ENCODE data around the gene ZNF182.
"Not testable (repeated sequence)": the region's sequence is repeated elsewhere in the genome, so short reads cannot be mapped to it uniquely, and the experiment has no call there.

The ZNF182 gene

DNA sequence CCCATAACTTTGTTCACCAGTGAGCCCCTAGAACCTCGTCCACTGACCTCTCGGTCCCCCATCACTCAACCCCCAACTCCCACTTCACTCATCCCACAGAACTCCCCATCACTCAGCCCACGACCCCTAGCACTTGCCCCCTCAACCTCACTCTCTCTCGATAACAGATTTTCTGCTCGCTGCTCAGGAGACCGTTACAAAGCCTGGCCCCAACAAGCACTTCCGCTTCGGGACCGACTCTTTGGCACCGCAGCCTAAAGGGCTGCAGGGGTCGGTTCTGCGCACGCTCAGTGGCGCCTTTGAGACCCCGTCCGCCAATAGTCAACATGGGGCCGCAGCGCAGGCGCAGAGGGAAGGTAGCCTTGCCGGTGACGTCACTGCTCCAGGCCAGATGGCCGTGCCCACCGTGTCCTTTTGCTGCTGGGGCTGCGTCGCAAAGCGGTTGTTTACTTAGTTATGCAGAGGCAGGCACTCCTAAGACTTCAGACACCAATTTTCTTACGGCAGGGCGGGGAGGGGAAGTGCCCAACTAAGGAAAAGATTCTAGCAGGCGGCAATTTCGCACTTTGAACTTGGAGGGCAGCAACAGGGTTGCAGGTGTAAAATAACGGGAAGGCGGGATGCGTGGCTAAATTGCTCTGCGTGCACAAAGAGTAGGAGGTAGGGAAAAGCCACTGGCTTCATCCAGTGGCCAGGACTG lies at the start of gene ZNF182:
Gene ZNF182, minus strand, starts transcription at position 232 of the 700 bp plus-strand sequence. CDS start 1,380 bp downstream, outside the sequence.
- peak; percentile 72 to 86 for DNase-seq (ENCODE audit: low read depth in 2 of 2)

DNA sequence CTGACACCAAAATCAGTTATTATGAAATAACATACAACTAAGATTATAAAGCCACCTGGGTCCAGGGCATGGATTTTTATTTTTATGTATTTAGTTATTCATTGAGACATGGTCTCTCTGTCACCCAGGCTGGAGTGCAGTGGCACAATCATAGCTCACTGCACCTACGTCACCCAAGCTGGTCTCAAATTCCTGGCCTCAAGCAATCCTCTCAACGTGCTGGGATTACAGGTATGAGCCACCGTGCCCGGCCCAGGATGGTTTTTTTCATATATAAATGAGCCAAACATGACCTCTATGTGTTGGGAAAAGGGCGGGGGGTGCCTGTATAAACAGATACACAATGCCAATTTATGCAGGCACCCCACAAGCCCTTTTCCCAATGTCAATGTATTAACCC lies 43.1 kb upstream of the ZNF182 start:
- no peak for DNase-seq (ENCODE audit: low read depth in 2 of 2)

DNA sequence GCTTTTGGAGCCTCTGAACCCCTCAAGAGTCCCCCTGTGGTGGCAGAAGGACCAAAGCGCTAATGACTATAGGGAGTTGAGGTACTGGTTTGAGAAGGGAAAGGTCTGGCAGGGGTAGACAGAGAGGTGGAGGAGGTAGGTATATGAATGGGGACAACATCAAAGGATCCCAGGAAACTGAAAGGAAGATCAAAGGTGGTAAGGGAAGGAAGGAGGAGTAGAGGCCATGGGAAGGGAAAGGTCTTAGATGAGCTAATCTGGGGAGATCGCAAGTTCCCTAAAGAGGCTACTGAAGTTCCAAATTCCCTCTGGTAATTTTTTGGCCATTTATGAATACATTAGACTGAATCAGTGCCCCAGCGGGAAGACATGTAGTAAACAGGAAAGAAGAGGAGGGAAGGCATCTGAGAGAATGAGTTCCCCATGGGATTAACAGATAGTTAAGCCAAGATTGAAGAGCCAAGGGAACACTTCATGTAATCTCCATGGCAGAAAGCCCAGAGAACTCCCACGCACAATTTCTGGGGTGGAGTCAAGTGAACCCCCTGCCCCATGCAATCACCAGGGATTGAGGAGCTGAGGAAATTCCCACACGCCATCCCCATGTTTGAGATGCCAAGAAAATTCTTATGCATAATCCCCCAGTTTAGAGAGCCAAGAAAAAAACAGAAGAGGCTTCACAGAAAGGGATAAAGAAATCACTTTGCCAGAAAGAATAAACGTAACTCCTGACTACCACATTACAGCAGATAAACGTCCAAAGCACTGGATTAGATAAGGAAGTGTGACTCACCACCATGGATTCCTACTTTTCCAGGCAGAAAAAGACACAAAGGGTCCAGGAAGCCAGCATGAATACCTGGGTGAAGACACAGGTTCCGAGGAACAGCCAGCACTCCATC lies 41.9 kb upstream of the ZNF182 start:
- no peak for DNase-seq (ENCODE audit: low read depth in 2 of 2)

DNA sequence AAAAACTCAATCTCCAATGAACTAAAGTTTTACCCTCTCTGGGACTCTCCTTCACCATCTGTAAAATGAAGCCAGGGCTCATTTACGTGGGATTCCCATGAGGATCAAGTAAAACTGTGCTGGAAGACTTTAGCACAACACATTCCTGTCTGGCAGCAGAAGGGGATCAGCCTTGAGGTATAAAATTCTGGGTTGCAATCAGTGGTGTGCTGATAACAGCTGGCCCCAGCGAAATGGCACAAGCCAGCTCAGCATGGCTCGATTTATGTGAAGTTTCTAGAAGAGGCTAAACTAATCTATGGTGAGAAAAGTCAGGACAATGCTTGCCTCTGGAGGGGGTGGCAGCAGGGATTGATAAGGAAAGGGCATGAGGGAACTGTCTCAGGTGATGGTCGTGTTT lies 39.3 kb upstream of the ZNF182 start:
- DNase-seq (ENCODE audit: low read depth in 2 of 2) = no peak

DNA sequence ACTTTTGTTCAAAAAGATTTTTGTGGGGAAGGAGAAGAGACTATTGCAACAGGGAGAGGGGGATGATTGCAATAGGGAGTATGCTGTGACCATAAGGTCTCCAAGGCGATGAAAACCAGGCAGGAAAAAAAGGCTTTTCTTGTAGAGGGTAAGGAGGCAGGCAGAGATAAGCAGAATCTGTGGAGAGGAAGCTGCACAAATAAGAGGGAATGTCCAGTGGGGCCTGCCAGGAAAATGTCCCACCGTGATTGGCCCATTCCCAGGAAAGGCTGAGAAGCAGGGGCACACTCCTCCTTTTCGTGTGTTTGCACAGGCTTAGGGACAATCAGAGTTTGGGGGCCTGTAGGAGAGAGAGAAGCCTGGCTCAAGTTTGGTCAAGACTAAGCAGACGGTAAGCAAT lies 32.1 kb upstream of the ZNF182 start:
- no peak for DNase-seq (ENCODE audit: low read depth in 2 of 2)

DNA sequence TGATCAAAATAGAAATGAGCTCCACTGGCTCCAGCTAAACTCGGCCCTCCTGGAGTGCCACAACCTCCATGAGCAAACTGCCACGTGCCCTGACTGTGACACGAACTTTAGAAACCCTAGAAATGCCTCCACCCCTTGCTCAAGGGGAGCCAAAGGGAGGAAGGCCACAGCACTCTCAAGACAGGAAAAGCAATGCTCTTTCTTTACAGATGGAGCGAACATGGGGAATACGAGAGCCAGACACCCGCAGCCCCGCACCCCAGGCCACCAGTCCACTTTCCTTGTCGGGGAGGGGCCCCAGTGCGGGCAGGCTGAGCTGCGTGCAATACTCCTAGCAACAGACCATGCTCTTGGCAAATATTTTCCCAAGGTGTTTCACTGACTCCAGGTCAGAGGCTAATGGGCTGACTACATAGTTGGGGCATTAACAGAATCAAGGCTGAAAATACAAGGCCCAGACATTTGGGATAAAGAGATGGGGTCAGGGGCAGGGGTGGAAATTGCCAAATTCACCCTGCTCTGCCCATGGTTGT lies 26.9 kb upstream of the ZNF182 start:
- not testable (repeated sequence) for DNase-seq (ENCODE audit: low read depth in 2 of 2)

DNA sequence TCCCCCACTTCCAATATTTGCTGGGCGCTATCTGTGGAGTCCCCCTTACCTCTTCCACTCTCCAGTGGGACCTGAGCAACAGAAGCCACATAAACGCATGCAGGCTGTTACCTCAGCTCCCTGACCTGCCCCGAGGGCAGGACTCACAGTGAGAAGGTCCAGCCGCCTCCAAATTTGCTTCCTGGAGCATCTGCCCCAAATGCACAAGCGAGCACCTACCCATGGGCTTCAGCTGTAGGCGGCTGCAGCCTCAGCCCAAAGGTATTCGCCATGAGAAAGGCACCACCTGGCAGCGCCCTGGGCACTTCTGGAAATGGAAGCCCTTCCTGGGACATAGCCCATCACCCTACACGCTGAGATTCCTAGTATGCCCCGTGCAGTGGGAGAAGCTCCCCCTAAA lies 26.4 kb upstream of the ZNF182 start:
- DNase-seq (ENCODE audit: low read depth in 2 of 2) = no peak

DNA sequence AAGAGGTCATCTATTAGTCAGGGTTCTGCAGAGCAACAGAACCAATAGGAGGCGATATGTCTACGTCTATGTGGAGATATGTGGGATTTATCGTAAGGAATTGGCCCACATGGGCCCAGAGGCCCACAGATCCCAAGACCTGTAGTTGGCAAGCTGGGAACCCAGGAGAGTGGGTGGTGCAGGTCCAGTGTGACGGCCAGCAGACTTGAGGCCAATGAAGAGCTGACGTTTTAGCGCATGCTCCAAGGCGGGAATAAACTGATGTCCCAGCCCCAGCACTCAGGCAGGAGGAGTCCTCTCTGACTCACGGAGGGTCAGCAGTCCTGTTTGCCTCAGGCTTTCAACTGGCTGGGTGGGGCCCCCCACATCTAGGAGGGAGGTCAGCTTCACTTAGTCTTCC lies 24.3 kb upstream of the ZNF182 start:
- DNase-seq (ENCODE audit: low read depth in 2 of 2) = no peak

DNA sequence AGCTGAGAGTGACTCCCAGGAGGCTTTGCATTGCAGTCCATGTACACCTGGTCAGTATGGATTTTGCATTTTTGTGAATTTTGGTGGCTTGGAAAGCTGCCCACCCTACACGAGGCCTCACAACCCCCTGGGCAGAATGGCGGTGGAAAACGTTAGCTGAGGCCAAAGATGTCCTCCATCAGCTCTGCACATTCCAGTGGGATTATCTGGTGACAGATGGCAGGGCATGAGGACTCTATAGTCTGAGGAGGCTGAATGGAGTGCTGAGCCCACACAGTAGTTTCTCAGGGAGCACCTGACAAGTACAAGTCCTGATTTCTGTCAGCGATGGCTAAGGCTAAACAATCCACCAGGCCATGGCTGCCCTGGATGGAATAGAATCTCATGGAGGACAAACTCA lies 23.8 kb upstream of the ZNF182 start:
- DNase-seq (ENCODE audit: low read depth in 2 of 2) = not testable (repeated sequence)

DNA sequence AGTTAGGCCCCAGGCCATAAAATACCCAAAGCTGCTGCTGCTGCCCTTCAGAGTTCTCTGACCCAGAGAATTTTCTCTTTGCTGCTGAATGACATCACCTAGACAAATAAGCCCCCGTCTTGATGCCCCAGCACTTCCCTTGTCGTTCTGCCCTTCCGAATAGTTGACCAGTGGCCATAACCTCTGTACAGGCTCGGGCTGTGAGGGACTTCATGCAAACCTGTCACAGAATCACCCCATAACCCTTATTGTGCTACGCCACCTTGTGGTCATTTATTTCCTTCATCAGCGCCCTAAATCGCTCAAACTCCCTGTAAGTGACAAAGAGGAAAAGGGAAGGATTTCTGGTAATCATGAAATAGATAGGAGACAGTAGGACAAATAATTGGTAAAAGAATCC lies 21.8 kb upstream of the ZNF182 start:
- no peak for DNase-seq (ENCODE audit: low read depth in 2 of 2)

DNA sequence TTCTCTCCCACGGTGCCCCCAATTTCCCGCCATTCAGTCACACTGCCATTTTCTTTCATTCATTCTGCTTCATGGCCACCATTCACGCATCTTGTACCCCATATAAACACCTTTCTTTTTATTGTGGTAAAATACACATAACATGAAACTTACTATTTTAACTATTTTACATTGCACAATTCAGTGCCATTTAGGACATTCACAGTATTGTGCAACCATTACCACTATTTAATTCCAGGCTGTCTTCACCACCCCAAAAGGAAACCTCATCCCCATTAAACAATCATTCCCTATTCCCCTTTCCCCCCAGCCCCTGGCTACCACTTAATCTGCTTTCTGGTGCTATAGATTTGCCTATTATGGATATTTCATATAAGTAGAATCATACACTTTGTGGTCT lies 18.9 kb upstream of the ZNF182 start:
- no peak for DNase-seq (ENCODE audit: low read depth in 2 of 2)

DNA sequence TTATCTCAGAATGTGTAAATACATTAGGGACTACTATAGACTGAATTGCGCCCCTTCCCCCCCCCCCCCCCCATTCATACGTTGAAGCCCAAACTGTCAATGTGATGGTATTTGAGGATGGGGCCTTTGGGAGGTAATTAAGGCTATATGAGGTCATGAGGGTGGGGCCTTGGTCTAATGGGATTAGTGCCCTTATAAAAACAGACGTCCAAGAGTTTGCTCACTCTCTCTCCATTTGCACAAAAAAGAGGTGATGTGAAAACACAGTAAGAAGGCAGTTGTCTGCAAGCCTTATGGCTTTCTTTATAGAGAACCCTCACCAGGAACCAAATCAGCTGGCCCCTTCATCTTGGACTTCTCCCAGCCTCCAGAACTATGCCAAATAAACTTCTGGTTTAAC lies 18.3 kb upstream of the ZNF182 start:
- DNase-seq (ENCODE audit: low read depth in 2 of 2) = no peak

DNA sequence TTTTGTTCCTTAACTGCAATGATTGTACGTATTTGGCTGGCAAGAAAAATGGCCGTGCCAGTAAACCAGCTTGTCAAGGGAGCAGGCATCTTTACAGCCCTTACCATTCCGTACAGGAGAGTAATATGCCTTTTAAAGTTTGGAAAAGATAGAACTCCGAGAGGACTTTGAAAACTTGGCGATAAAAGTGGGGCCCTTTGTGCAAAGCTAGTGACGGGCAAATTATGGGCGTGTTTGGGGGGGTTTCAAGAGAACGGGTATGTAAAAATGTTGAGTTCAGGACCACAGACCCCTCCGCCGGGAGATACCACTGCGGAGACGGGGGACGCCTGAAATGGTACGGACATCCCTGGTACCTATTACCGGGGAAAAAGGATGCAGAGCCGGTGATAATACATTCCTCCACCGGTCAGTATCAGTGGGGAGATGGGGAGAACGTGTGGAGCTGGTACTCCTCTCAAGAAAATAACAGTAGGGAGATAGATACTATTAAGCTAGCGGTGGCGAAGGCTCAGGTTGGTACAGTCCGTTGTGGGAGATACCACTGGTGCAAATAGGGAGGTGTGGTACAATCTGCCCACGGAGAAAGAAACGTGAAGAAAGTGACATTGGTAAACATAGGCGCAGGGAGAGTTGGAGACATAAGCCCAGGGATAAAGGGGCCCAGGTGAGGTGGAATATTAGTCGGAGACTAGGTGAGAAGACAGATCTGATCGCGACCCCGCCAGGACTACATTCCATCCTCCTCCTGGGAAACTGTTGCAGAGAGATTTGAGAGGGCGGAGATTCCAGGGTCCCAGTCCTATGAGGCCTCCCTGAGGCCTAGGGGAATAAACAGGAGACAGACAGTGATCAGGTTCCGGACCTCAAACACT lies 17.5 kb upstream of the ZNF182 start:
- peak; percentile 48 to 69 for DNase-seq (ENCODE audit: low read depth in 2 of 2)

DNA sequence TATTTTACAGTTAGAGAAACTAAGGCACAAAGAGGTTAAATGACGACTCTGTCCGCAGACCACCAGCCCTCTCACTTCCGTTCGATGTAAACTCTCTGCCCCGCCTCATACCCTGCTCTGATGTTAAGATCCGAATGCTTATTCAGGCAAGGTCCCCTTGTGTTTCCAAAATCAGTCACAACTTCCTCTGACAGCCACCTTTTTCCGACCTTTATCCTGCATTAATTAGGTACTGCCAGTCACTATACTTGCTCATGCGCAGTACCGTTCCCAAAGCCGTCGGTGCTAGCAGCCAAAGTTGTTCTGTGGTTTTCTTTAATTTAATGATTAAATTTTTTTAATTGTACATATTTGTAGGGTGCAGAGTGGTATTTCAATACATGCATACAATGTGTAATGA lies 16.7 kb upstream of the ZNF182 start:
- DNase-seq (ENCODE audit: low read depth in 2 of 2) = not testable (repeated sequence)

DNA sequence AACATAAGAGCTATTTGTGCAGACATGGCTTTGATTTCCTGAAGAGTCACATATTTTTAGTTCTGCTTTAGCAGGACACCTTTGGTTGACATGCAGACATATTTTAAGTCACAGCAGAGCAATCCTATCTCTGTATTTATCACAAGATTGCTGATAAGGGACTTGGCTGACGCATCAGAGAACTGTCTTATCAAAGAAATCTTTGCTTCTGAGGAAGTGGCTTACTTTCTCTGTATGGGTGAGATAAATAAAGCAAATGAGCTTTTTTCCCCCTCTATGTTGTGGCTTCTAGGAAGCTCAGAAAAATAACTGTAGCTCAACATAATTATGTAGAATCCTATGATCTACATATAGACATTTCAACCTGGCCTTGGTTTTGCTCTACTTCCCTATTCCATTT lies 16.1 kb upstream of the ZNF182 start:
- not testable (repeated sequence) for DNase-seq (ENCODE audit: low read depth in 2 of 2)

DNA sequence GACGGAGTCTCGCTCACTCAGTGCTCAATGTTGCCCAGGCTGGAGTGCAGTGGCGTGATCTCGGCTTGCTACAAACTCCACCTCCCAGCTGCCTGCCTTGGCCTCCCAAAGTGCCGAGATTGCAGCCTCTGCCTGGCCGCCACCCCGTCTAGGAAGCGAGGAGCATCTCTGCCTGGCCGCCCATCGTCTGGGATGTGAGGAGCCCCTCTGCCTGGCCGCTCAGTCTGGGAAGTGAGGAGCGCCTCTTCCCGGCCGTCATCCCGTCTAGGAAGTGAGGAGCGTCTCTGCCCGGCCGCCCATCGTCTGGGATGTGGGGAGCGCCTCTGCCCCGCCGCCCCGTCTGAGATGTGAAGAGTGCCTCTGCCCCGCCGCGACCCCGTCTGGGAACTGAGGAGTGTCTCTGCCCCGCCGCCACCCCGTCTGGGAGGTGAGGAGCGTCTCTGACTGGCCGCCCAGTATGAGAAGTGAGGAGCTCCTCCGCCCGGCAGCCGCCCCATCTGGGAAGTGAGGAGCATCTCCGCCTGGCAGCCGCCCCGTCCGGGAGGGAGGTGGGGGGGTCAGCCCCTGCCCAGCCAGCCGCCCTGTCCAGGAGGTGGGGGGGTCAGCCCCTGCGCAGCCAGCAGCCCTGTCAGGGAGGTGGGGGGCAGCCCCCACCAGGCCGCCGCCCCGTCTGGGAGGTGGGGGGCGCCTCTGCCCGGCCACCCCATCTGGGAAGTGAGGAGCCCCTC lies 13.0 kb upstream of the ZNF182 start:
- DNase-seq (ENCODE audit: low read depth in 2 of 2) = not testable (repeated sequence)

DNA sequence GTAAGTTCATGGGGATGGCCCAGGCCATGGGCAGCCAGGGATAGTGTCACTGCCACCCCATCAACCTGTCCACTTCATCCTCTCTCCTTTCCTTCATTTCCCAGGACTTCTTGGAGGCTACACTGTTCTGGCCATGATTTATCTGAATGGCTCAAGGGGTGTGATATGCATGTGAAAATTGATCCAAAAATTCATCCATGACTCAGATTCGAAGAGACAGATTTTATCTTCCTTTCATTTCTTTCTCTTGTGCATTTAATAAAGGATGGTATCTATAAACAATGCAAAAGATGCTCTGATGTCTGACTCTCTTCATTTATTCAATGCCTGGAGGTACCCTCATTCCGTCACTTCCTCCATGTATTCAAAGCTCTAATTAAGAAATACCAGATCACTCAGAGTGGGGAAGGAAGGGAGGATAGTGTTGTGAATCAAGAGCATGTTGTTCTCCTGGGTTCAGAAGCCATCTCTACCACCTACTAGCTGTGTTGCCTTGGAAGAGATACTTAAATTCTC lies 5.7 kb upstream of the ZNF182 start:
- not testable (repeated sequence) for DNase-seq (ENCODE audit: low read depth in 2 of 2)

DNA sequence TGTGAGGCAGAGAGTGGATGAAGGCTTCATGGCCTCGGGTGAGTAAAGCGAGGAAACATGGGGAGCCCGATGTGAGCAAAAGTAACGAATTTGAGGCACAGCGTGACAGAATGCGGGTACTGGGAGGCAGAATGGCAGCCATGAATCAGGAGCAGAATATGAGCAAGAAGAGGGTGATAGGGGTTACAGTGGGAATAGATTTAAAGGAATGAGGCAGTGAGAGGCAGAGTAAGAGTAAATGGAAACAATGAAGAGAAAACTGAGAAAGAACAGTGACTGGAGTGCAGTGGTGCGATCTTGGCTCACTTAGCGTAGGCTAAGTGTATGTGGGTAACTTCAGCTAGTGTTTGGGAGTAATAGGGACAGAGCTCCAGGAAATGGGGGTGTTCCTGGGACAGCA lies 2.9 kb upstream of the ZNF182 start, which contains the start of gene SPACA5:
Gene SPACA5, plus strand, starts transcription at position 301 of the 400 bp plus-strand sequence. CDS start 815 bp downstream, outside the sequence.
- DNase-seq (ENCODE audit: low read depth in 2 of 2) = not testable (repeated sequence)

DNA sequence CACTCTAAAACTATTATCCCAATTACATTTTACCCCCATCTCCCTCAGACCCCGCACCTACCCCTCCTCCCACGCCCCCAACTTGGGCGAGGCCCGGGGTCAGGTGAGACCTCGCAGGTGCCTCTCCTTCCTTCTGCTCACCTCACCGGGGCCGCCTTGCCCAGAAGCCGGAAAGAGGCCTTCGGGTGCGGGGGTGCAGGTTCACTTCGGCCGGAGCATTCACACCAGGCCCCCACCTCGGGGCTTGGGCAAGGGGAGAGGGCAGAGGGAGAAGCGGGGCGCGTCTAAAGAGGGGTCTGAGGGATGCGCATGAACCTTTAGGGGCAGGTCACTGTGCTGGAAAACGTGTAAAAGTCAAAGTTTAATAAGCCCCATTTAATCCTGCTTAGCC lies 427 bp downstream of the ZNF182 start:
- no peak for DNase-seq (ENCODE audit: low read depth in 2 of 2)

DNA sequence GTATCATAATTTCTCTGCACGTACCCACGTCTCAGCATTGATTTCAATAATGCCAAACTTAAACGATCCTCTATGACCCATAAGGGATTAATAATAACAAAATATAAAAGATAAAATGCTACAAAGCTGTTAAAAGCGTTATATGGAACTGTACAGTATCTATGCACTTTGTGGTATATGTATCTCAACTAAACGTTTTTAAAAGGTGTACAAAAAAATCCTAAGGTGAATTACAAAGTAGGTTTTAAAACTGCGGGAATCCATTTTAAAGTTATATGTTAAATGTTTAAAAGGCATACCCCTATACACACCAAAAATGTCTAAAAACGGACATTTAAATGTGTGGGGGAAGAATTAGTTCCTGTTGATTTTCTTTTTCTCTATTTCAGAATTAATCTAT lies 860 bp downstream of the ZNF182 start:
- no peak for DNase-seq (ENCODE audit: low read depth in 2 of 2)

DNA sequence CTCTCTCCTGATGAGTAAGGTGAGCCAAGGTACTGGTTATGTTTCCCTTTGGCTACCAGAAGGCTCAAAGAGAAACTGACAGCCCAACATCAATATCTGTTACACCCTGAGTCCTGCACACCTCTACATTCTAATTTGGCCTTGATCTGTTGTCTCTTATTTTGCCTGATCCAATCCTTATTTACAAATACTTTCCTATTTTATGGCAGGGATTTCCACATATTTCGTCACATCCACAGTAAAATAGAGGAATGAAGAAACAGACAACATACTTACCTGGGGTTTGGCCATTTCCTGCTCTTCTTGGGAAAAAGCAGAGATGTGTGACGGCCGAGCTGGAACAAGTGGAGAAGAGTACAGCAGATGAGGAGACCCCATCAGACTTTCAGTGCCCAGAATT lies 1.5 kb downstream of the ZNF182 start:
- DNase-seq (ENCODE audit: low read depth in 2 of 2) = no peak

Measured in stimulated activated CD4-positive, alpha-beta T cell treated with anti-CD3 and anti-CD28 coated beads, Interleukin-12 subunit alpha, Interleukin-12 subunit beta, amount 100 ng/mL, for 24 hours (primary cell).